Mesothelial cell of epicardium (in vitro differentiated cells): ENCODE data around the gene PTCH1. TPM values are rescaled to one million over a fixed set of nuclear protein-coding genes. Genes with fewer than 3 reads are reported as not detected.

ENCODE experiments used
- DNase-seq, 2 experiments: peaks; one replicate each; pipeline ENCODE4 v3.0.0; 2021; ENCODE audit warnings: low spot score in 2 of 2; ENCODE audit not compliant: unreplicated experiment in 2 of 2
- H3K27ac Mint-ChIP-seq: 2 replicates; pipeline ENCODE4 v1.8.0; 2021; ENCODE audit warnings: mixed read lengths
- H3K27me3 Mint-ChIP-seq: 2 replicates; pipeline ENCODE4 v1.8.0; 2021; ENCODE audit warnings: low read depth, mixed read lengths
- H3K36me3 Mint-ChIP-seq: 2 replicates; pipeline ENCODE4 v1.8.0; 2021; ENCODE audit warnings: mixed read lengths
- H3K4me1 Mint-ChIP-seq: 2 replicates; pipeline ENCODE4 v1.8.0; 2021; ENCODE audit warnings: mixed read lengths
- H3K4me3 Mint-ChIP-seq: 2 replicates; pipeline ENCODE4 v1.8.0; 2021; ENCODE audit warnings: mild to moderate bottlenecking, moderate library complexity, mixed read lengths
- H3K9me3 Mint-ChIP-seq: 2 replicates; pipeline ENCODE4 v1.8.0; 2021; ENCODE audit warnings: mixed read lengths
- total RNA-seq: library from RNA; stranded (reverse); gene quantifications from 3 replicates; pipeline ENCODE4 v1.2.1, GENCODE V29; 2021
- TF ChIP-seq, protein P1 (sequence below): fragments of 200-600 bp; sonication (generic); IDR thresholded peaks from one replicate; pipeline ENCODE4 v1.5.0; 2021; ENCODE audit warnings: antibody characterized with exemption; ENCODE audit not compliant: unreplicated experiment

PTCH1 gene
- total RNA-seq, 1 donor from 2014 or later = 36.1 TPM

GRCh38 chr9:95516221-95516733 is 494 bp downstream of the PTCH1 start:
- H3K4me3 Mint-ChIP-seq = peak overlapping the region; percentile 88
- H3K9me3 Mint-ChIP-seq = peaks cover 7% of the 10 kb centered on the region
- H3K4me1 Mint-ChIP-seq = peaks cover 31% of the 10 kb centered on the region
- TF ChIP-seq, protein P1, sequence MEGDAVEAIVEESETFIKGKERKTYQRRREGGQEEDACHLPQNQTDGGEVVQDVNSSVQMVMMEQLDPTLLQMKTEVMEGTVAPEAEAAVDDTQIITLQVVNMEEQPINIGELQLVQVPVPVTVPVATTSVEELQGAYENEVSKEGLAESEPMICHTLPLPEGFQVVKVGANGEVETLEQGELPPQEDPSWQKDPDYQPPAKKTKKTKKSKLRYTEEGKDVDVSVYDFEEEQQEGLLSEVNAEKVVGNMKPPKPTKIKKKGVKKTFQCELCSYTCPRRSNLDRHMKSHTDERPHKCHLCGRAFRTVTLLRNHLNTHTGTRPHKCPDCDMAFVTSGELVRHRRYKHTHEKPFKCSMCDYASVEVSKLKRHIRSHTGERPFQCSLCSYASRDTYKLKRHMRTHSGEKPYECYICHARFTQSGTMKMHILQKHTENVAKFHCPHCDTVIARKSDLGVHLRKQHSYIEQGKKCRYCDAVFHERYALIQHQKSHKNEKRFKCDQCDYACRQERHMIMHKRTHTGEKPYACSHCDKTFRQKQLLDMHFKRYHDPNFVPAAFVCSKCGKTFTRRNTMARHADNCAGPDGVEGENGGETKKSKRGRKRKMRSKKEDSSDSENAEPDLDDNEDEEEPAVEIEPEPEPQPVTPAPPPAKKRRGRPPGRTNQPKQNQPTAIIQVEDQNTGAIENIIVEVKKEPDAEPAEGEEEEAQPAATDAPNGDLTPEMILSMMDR = no peak
- H3K27ac Mint-ChIP-seq = peak overlapping the region; percentile 86
- H3K27me3 Mint-ChIP-seq = peaks cover 88% of the 10 kb centered on the region
- DNase-seq = no peak
- no peaks in the 10 kb centered on the region for H3K36me3 Mint-ChIP-seq

GRCh38 chr9:95515272-95516113 is 1.3 kb downstream of the PTCH1 start:
- peak in 1 of 2 experiments; percentile 51 for DNase-seq
- no peaks in the 10 kb centered on the region for H3K36me3 Mint-ChIP-seq
- peaks cover 31% of the 10 kb centered on the region for H3K4me1 Mint-ChIP-seq
- H3K9me3 Mint-ChIP-seq = peaks cover 7% of the 10 kb centered on the region
- H3K27ac Mint-ChIP-seq = no peak overlapping the region
- TF ChIP-seq, protein P1 = no peak
- H3K27me3 Mint-ChIP-seq = peaks cover 80% of the 10 kb centered on the region
- H3K4me3 Mint-ChIP-seq = peak overlapping the region; percentile 57

DNA sequence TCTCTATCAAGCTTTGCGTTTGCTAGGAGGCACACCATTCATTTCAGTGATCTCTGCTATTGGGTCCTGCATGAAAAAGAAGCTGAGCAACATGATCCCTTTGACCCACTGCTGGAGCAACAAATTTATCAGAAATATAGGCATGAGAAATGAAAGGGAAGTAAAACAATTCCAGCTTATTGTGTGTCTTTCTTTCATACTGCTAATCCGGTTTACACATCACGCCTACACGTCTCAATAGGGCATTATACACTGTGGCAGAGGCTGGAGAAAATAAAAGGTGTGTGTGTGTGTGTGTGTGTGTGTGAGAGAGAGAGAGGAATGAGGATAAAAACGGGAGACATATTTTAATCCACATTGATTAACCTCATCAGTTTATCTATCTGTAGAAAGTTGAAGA is 2.4 kb downstream of the PTCH1 start:
- H3K4me1 Mint-ChIP-seq = peaks cover 37% of the 10 kb centered on the region

DNA sequence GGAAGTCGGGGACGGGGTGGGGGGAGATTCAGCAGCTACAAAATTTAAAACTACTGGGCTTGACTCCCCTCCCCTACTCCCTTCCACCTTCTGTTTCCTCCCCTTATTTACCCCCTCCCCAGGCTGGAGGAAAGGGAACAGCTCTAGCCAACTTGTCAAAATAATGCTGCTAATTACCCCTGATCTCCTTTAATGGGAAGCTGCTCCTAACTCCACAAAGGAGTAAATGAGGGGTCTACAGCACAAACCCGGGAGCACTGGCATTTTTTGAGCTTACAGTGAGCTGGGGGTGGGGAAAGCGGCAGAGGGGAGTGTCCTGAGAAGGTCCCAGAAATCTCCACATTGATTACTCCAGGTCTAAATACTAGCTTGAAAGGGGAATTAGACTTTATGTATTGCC is 3.1 kb downstream of the PTCH1 start:
- Mint-ChIP-seq H3K36me3 (no peaks in the 10 kb centered on the region), H3K9me3 (no peaks in the 10 kb centered on the region), H3K27me3 (peaks cover 64% of the 10 kb centered on the region), H3K4me3 (no peak overlapping the region), H3K27ac (no peak overlapping the region), H3K4me1 (peaks cover 38% of the 10 kb centered on the region)
- TF ChIP-seq, protein P1 = no peak
- DNase-seq = no peak

More for the DNA sequence above, 2.4 kb downstream of the PTCH1 start:
- Mint-ChIP-seq H3K27ac (no peak overlapping the region), H3K4me3 (no peak overlapping the region), H3K36me3 (no peaks in the 10 kb centered on the region), H3K9me3 (no peaks in the 10 kb centered on the region), H3K27me3 (peaks cover 71% of the 10 kb centered on the region)
- DNase-seq = no peak
- TF ChIP-seq, protein P1 = no peak

GRCh38 chr9:95512709-95513095 is 4.1 kb downstream of the PTCH1 start:
- Mint-ChIP-seq H3K4me1 (peaks cover 37% of the 10 kb centered on the region), H3K27me3 (peaks cover 55% of the 10 kb centered on the region), H3K4me3 (peak overlapping the region; percentile 83), H3K36me3 (no peaks in the 10 kb centered on the region), H3K27ac (no peak overlapping the region), H3K9me3 (no peaks in the 10 kb centered on the region)
- DNase-seq = no peak
- TF ChIP-seq, protein P1 = no peak
